Fibroblast of skin of left biceps (primary cell): Measurements from ENCODE around the gene ADAMTS2.
"Not testable (repeated sequence)": the region's sequence is repeated elsewhere in the genome, so short reads cannot be mapped to it uniquely, and the experiment has no call there.

Experiments used
- DNase-seq, 2 experiments: peaks; one replicate each; pipeline ENCODE4 v3.0.0-alpha.2; 2013; ENCODE audit warnings: low read depth in 2 of 2

The ADAMTS2 gene

GRCh38 chr5:179296150-179296821 is 49.0 kb downstream of the ADAMTS2 start:
- DNase-seq: no peak

- no peak for DNase-seq
Measured at GRCh38 chr5:179295778-179296149, 49.5 kb downstream of the ADAMTS2 start.

- no peak for DNase-seq
Measured at GRCh38 chr5:179294891-179295777, 50.1 kb downstream of the ADAMTS2 start.

GRCh38 chr5:179294131-179294780 is 51.0 kb downstream of the ADAMTS2 start:
- no peak for DNase-seq

- no peak for DNase-seq
Measured at GRCh38 chr5:179292681-179293635, 52.3 kb downstream of the ADAMTS2 start.

- DNase-seq: no peak
Measured at GRCh38 chr5:179292202-179292601, 53.1 kb downstream of the ADAMTS2 start.

- no peak for DNase-seq
Measured at GRCh38 chr5:179290681-179291540, 54.4 kb downstream of the ADAMTS2 start.

- DNase-seq: no peak
Measured at GRCh38 chr5:179289756-179290385, 55.4 kb downstream of the ADAMTS2 start.

GRCh38 chr5:179288809-179289185 is 56.5 kb downstream of the ADAMTS2 start:
- DNase-seq: no peak

GRCh38 chr5:179288101-179288808 is 57.0 kb downstream of the ADAMTS2 start:
- DNase-seq: no peak

- no peak for DNase-seq
Measured at GRCh38 chr5:179287631-179288030, 57.6 kb downstream of the ADAMTS2 start.

GRCh38 chr5:179287071-179287470 is 58.2 kb downstream of the ADAMTS2 start:
- no peak for DNase-seq

GRCh38 chr5:179285776-179286162 is 59.5 kb downstream of the ADAMTS2 start:
- not testable (repeated sequence) for DNase-seq

- DNase-seq: no peak
Measured at GRCh38 chr5:179284751-179285631, 60.3 kb downstream of the ADAMTS2 start.

- not testable (repeated sequence) for DNase-seq
Measured at GRCh38 chr5:179283908-179284307, 61.4 kb downstream of the ADAMTS2 start.

- no peak for DNase-seq
Measured at GRCh38 chr5:179281694-179282093, 63.6 kb downstream of the ADAMTS2 start.

GRCh38 chr5:179280095-179280490 is 65.2 kb downstream of the ADAMTS2 start:
- no peak for DNase-seq

- DNase-seq: no peak
Measured at GRCh38 chr5:179279347-179280094, 65.7 kb downstream of the ADAMTS2 start.
